Activated T-cell treated with anti-CD3 and anti-CD28 coated beads for 24 hours (primary cell): ENCODE data around the gene PAK4.

Experiments
- DNase-seq: peaks from one replicate; pipeline ENCODE4 v3.0.0-alpha.2; 2020; ENCODE audit warnings: low read depth

PAK4 gene

DNA sequence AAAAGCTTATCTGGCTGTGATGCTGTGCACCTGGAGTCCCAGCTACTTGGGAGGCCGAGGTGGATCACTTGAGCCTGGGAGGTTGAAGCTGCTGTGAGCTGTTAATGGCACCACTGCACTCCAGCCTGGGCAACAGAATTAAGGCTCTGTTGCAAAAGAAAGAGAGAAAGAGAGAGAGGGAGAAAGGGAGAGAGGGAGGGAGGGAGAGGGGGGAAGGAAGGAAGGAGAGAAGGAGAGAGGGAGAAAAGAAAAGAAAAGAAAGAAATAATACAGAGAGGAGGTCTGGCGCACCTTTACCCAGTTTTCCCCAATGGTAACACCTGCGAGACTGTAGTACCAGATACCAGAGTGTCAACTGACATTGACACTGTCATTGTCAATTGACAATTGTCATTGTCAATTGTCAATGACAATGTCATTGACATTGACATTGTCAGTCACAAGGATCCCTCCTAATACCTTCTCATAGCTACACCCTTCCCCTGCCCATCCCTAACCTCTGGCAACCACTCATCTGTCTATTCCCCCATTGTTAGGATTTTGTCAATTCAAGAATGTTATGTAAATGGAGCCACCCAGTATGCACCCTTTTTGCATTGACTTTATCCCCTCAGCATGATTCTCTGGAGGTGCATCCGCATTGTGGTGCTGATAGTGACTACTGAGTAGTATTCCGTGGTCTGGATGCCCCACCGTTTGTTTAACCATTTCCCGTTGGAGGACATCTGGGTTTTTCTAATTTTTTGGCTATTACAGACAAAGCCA, 21.3 kb downstream of the PAK4 start:
- no peak for DNase-seq

DNA sequence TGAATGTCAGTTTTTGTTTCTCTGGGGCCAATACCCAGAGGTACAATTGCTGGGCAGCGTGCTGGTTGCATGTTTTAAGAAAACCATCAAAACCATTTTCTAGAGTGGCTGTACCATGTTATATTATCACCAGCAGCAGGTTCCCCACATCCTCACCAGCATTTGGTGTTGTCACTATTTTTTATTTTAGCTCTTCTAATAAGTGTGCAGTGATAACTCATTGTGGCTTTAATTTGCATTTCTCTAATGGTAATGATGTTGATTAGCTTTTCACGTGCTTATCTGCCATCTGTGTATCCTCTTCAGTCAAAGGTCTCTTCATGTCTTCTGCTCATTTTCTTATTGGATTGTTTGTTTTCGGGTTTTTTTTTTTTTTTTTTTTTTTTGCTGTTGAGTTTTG, 21.9 kb downstream of the PAK4 start:
- DNase-seq: no peak

DNA sequence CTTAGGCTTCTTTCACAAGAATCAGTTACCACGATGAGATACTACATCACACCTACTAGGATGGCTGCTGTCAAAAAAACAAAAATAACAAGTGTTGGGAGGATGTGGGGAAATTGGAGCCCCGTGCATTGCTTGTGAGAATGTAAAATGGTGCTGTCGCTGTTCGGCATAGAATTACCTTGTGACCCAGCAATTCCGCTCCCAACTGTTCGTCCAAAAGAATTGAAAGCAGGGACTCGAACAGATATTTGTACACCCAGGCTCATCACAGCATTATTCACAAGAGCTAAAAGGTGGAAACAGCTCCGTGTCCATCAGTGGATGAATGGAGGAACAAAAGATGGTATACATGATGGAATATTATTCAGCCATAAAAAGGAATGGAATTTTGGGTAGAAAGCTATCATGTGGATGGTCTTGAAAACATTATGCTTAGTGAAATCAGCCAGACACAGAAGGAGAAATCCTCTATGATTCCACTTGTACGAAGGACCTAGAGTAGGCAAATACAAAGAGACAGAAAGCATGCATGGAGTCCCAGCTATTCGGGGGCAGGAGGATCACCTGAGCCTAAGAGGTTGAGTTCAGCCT, 23.4 kb downstream of the PAK4 start:
- no peak for DNase-seq

DNA sequence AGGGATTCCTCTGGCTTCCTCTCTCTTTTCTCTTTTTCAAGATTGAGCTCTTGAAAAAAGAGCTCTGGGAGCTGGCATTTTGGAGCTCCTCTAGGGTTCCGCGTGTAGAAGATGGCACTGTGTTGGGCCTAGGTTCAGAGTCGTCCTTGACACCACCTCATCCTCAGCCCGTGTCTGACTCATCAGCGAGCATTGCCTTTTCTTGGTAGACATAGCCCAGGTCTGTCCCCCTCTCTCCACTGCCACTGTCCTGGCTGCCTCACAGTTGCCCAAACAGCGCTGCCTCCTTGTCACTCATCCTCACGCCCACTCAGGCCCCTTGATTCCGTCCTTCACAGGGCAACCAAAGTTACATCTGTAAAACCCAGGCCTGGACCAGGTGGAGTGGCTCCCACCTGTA, 24.6 kb downstream of the PAK4 start:
- DNase-seq: no peak

DNA sequence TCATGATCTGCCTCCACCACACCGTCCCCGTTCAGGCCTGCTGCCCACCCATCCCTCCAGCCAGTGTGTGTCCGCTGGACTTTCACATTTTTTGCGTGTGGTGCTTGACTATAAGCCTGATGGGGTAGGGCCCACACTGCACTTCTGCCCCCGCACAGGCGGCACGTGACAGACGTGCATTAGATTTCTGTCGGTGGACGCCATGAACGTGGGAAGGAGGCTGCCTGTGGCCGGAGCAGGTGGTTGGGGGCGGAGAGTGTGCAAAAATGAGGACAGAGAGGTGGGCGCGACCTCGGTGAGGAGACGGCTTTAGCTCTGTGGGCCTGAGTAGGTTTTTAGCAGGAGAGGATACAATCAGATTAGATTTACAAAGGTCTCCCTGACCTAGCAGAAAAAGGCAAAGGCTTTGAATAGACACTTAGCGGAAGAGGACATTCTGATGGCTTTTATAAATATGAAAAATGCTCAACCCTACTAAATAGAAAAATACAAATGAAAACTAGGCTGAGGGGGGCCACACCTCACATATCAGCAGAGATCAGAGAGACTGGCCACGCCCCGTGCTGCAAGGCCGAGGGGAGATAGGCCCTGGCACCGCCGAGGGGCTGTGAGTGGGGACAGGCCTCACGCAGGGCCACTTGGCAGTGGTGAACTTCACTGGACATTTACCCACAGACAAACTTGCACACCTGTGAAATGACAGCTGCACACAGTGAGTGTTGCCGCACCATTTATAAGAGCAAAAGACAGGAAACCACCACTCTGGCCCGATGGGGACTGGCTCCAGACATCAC, 25.4 kb downstream of the PAK4 start:
- no peak for DNase-seq

GRCh38 chr19:39152066-39152465, 26.5 kb downstream of the PAK4 start:
- DNase-seq: no peak

DNA sequence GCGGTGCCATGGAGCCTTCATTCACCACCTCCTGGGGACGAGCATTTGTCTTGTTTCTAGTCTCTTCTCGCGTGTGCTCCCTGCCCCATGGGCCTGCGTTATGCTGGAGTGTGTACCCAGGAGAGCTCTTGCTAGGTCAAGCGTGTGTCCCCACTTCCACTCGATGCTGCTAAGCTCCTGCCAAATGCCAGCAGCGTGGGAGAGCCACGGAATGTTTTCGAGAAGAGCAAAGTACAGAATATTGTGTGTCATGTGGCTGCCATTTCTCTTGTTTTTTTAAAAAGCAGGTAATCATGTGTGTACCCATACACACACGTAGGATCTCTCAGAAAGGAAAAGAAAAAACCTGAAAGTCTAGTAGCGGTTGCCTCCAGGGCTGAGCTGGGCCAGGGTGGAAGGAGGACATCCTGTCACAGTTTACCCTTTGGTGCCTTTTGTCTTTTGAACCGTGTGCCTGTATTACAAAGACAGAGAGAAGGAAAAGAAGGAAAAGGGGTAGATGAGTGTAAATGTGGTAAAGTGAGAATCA, 28.6 kb downstream of the PAK4 start:
- DNase-seq: no peak

GRCh38 chr19:39154629-39155100, 29.1 kb downstream of the PAK4 start:
- DNase-seq: no peak

GRCh38 chr19:39155114-39155700, 29.6 kb downstream of the PAK4 start:
- no peak for DNase-seq

GRCh38 chr19:39155741-39156140, 30.2 kb downstream of the PAK4 start:
- DNase-seq: no peak

GRCh38 chr19:39156326-39157230, 31.0 kb downstream of the PAK4 start:
- no peak for DNase-seq

- no peak for DNase-seq
These were observed 31.9 kb downstream of the PAK4 start for GRCh38 chr19:39157275-39157996.

DNA sequence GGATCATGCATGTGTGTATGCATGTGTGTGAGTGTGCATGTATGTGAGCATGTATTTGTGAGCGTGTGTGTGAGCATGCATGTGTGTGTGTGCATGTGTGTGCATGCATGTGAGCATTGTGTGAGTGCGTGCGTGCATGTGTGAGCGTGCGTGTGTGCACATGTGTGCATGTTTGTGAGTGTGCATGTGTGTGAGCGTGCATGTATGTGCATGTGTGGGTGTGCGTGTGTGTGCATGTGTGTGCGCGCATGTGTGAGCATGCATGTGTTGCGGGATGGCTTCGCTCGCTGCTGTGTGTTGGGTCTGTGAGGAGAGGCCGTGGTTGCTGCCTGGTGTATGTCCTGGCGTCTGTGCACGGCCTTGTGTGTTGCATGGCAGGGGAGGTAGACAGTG, 32.4 kb downstream of the PAK4 start:
- no peak for DNase-seq

GRCh38 chr19:39158646-39159260, 33.2 kb downstream of the PAK4 start:
- no peak for DNase-seq

DNA sequence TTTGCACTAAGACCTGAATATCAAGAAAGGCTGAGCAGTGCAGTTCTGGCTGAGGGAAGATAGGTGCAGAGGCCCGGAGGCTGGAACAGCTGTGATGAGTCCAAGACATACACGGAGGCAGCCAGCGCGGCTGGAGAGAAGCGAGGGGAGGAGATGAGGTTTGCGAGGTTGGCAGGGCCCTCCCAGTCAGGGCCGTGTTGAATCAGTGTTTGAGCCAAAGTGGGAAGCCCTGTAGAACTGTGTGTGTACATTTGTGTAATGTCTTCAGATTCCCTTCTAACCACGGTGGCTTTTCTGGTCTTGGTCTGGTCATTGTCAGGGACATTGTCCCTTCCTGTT, 34.9 kb downstream of the PAK4 start:
- DNase-seq: no peak

DNA sequence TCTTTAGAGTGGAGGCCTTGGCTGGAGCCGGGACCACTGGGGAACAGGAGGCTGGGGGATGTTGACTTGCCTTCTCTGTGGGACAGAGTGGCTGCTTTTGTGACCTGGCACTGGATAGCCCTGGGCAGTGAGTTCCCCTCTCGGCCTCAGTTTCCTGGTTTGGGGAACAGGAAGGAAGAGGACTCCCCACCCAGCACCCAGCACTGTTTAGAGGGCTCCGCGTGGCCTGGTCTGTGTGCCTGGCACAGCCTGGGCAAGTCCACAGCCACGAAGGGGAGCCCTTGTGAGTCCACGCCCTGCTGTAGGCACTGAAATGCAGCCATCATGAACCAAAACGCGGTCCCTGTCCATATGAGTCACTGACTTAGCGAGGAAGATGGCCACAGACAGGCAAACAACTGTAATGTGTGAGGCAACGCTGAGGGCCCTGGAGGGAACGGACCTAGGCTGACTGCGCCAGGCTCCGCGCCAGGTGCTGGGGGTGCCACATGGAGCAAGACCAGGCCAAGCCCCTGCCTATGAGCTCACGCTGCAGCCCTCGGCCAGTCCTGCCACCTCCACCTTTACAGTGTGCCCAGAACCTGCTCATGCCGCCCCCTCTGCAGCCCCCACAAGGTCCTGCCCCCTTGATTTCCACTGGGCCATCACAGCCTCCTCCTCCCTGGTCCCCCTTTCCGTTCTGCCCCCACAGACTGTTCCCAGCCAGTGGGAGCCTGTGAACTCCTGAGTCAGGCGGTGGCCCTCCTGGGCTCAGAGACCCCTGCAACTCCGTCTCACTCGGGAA, 35.5 kb downstream of the PAK4 start:
- no peak for DNase-seq

DNA sequence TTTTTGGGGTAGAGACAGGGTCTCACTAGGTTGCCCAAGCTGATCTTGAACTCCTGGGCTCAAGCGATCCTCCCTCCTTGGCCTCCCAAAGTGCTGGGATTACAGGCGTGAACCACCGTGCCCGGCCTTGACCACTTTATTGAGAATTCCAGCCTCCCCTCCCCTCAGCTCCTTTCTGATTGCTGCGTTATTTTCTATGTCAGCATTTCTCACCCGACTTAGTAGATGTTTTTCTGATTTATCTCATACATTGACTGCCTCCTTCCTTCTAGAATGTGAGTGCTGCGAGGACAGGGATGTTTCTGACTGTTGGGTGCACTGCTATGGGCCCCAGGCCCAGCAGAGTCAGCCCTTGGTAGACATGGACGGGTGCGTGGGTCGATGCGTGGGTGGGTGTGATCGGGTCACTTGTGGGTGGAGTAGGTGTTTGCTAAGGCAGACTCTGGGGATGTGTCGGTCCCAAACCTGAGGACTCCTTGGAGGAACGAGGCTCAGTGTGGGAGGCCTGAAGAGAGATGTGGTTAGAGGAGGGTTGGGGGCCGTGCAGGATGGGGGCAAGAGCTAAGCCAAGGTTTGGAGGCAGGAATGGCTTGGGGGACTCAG, 37.0 kb downstream of the PAK4 start:
- DNase-seq: no peak

- DNase-seq: no peak
These were observed 38.0 kb downstream of the PAK4 start for GRCh38 chr19:39163621-39164020.

DNA sequence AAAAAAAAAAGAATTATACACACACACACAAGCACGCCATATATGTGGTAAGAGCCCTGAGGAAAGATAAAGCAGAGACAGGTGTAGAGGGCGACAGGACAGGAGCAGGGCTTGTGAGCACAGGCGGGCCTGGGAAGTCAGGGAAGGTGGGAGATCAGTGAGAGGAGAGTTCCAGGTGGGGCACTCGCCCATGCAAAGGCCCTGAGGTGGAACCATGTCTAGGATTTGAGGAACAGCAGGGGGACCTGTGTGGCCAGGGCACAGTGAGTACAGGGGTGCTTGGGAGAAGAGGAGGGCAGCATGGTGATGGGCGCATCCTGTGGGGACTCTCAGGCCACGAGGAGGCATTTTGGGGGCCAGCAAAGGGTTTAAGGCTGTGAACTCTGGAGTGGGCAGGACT, 38.7 kb downstream of the PAK4 start:
- DNase-seq: no peak
